Adipocyte (in vitro differentiated cells): ENCODE data around the gene GLI3.

ENCODE experiments used
- DNase-seq: peaks from one replicate; pipeline ENCODE4 v3.0.0-alpha.2; 2015; ENCODE audit warnings: low read depth
- H3K27me3 ChIP-seq: replicated peaks from 2 replicates; pipeline ENCODE4 v1.7.0; 2013; ENCODE audit warnings: mild to moderate bottlenecking, low read length, moderate library complexity; ENCODE audit not compliant: control insufficient read depth, insufficient read depth
- H3K36me3 ChIP-seq: 2 replicates; pipeline ENCODE4 v1.7.0; 2013; ENCODE audit warnings: low read length, mild to moderate bottlenecking, moderate library complexity; ENCODE audit not compliant: control insufficient read depth, insufficient read depth, severe bottlenecking
- H3K4me1 ChIP-seq: 2 replicates; pipeline ENCODE4 v1.7.0; 2013; ENCODE audit warnings: mild to moderate bottlenecking, low read length, moderate library complexity; ENCODE audit not compliant: control insufficient read depth, insufficient read depth
- H3K4me3 ChIP-seq: 2 replicates; pipeline ENCODE4 v1.7.0; 2013; ENCODE audit warnings: mild to moderate bottlenecking, low read length, moderate library complexity
- H3K9ac ChIP-seq: 2 replicates; pipeline ENCODE4 v1.7.0; 2013; ENCODE audit warnings: mild to moderate bottlenecking, low read length, moderate library complexity
- H3K9me3 ChIP-seq: 2 replicates; pipeline ENCODE4 v1.7.0; 2013; ENCODE audit warnings: mild to moderate bottlenecking, low read length, moderate library complexity; ENCODE audit not compliant: control insufficient read depth

Gene GLI3

GRCh38 chr7:42222891-42223290 is 14.1 kb downstream of the GLI3 start:
- Histone ChIP-seq H3K9ac (no peak overlapping the region), H3K36me3 (no peaks in the 10 kb centered on the region), H3K27me3 (no peaks in the 10 kb centered on the region), H3K4me1 (peaks cover 52% of the 10 kb centered on the region), H3K4me3 (no peak overlapping the region), H3K9me3 (no peaks in the 10 kb centered on the region)
- no peak for DNase-seq

DNA sequence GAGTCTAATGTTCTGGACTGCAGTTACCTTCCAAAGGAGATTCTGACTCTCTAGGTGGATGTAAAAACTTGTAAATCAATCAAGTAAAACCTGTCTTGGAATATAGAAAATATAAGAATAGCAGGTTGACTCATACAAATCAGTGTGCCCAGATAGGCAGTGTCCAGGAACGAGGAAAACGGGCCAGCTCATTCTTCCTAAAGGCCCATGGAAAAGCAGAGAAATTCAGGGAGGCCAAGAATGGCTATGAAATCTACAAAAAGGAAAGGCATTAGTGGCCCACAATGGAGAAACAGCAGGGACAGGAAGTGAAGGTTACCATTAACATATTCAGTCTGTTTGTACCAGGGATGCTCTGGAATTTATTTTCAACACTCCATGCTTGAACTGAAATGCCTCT is 14.9 kb downstream of the GLI3 start:
- Histone ChIP-seq H3K36me3 (no peaks in the 10 kb centered on the region), H3K4me3 (no peak overlapping the region), H3K4me1 (peaks cover 52% of the 10 kb centered on the region), H3K27me3 (no peaks in the 10 kb centered on the region), H3K9me3 (no peaks in the 10 kb centered on the region), H3K9ac (no peak overlapping the region)
- no peak for DNase-seq

DNA sequence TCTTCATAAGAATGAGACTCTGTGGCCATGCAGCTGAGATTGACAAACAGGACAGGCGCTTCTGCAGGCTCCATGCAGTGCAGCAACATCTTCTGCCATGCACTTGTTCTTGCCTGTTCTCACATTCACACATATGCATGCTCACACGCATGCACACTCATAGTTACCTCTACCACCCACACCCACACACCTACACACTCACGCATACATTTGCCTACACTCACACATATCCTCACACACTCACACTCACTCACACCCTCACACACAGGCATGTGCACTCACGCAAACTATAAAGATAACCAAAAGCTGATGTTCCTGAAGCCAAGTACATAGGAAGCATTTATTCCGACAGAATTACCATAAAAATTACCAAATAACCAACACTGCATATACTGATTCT is 15.7 kb downstream of the GLI3 start:
- Histone ChIP-seq H3K4me3 (no peak overlapping the region), H3K27me3 (no peaks in the 10 kb centered on the region), H3K4me1 (peaks cover 55% of the 10 kb centered on the region), H3K36me3 (no peaks in the 10 kb centered on the region), H3K9me3 (no peaks in the 10 kb centered on the region), H3K9ac (no peak overlapping the region)
- DNase-seq = no peak

DNA sequence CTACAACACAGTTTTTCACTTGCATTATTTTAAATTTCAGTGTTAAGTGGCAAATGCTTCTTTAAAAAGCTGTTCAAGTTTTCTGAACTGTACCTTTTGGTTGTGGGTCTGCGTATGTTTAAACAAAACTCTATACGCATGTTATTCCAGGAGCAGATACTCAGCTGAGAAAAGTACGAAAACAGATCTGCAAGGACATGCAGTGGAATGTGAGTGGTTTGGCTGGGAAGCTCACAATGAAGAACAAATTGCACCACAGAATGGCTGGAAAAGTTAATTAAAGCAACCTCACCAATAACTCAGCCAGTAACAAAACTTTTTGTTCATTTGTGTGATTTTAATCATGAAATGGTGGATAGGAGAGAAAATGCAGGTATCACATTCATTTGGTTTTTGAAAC is 17.6 kb downstream of the GLI3 start:
- Histone ChIP-seq H3K36me3 (no peaks in the 10 kb centered on the region), H3K27me3 (no peaks in the 10 kb centered on the region), H3K4me3 (peak overlapping the region; percentile 73), H3K9me3 (no peaks in the 10 kb centered on the region), H3K9ac (peak overlapping the region; percentile 77), H3K4me1 (peaks cover 52% of the 10 kb centered on the region)
- no peak for DNase-seq

- DNase-seq = no peak
- peaks cover 48% of the 10 kb centered on the region for H3K4me1 ChIP-seq
- no peaks in the 10 kb centered on the region for H3K36me3 ChIP-seq
- H3K27me3 ChIP-seq = no peaks in the 10 kb centered on the region
- peak overlapping the region; percentile 73 for H3K4me3 ChIP-seq
- H3K9me3 ChIP-seq = no peaks in the 10 kb centered on the region
- H3K9ac ChIP-seq = peak overlapping the region; percentile 77
Observed at GRCh38 chr7:42218248-42218647, 18.8 kb downstream of the GLI3 start.

DNA sequence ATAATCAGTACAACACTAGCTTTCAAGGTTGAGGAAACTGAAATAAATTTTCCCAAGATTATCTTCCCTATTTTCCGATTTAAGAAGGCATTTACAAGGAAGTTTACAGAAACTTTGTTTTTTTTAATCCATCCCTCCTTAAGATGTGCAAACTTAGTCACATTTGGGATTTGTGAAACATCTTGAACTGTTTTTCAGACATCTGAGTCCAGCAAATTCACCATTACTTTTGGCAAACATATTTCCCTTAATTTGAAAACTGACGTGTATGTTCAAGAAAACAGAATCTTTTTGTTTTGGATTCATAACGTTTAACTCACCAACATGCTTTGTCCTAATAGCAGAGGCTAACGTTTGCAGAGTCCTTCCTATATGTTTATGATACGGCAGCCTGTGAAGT is 19.5 kb downstream of the GLI3 start:
- H3K4me3 ChIP-seq = peak overlapping the region; percentile 73
- H3K27me3 ChIP-seq = no peaks in the 10 kb centered on the region
- no peaks in the 10 kb centered on the region for H3K36me3 ChIP-seq
- no peak for DNase-seq
- H3K9me3 ChIP-seq = no peaks in the 10 kb centered on the region
- H3K4me1 ChIP-seq = peaks cover 52% of the 10 kb centered on the region
- H3K9ac ChIP-seq = peak overlapping the region; percentile 77

- no peaks in the 10 kb centered on the region for H3K36me3 ChIP-seq
- no peak for DNase-seq
- peak overlapping the region; percentile 77 for H3K9ac ChIP-seq
- no peaks in the 10 kb centered on the region for H3K27me3 ChIP-seq
- H3K4me3 ChIP-seq = no peak overlapping the region
- H3K9me3 ChIP-seq = no peaks in the 10 kb centered on the region
- peaks cover 57% of the 10 kb centered on the region for H3K4me1 ChIP-seq
Observed at GRCh38 chr7:42217053-42217452, 20.0 kb downstream of the GLI3 start.

GRCh38 chr7:42214060-42214679 is 22.8 kb downstream of the GLI3 start:
- no peak for DNase-seq
- Histone ChIP-seq H3K4me1 (peaks cover 68% of the 10 kb centered on the region), H3K9ac (no peak overlapping the region), H3K27me3 (no peaks in the 10 kb centered on the region), H3K36me3 (no peaks in the 10 kb centered on the region), H3K4me3 (no peak overlapping the region), H3K9me3 (no peaks in the 10 kb centered on the region)

- Histone ChIP-seq H3K9me3 (no peaks in the 10 kb centered on the region), H3K4me1 (peaks cover 68% of the 10 kb centered on the region), H3K36me3 (no peaks in the 10 kb centered on the region), H3K27me3 (no peaks in the 10 kb centered on the region), H3K9ac (no peak overlapping the region), H3K4me3 (no peak overlapping the region)
- no peak for DNase-seq
Observed at GRCh38 chr7:42213093-42213492, 23.9 kb downstream of the GLI3 start.

DNA sequence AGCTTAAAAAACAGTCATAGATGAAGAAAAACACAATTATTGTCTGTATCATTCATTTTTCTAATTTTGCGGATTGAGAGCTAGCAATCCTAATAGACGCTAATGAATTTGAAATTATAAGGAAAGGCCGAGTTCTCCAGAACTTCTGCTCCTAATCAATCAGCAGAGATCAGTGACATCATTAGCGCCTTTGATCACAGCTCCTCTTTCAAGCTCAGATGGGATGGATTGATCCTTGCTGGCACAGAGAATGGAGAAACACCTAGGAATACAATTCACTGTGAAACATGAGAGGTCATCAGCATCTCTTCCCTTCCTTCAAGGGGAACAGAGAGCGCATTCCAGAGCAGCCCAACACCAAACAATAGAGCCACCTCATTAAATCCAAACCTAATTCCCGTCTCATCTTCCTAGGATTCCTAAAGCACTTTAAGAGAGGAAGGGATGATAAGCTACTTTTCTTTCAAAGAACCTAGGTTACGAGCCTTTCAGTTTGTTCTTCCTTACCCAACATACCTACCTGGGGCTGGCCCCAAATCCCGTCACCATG is 24.4 kb downstream of the GLI3 start:
- Histone ChIP-seq H3K9ac (no peak overlapping the region), H3K4me1 (peaks cover 68% of the 10 kb centered on the region), H3K36me3 (no peaks in the 10 kb centered on the region), H3K27me3 (no peaks in the 10 kb centered on the region), H3K4me3 (no peak overlapping the region), H3K9me3 (no peaks in the 10 kb centered on the region)
- no peak for DNase-seq

DNA sequence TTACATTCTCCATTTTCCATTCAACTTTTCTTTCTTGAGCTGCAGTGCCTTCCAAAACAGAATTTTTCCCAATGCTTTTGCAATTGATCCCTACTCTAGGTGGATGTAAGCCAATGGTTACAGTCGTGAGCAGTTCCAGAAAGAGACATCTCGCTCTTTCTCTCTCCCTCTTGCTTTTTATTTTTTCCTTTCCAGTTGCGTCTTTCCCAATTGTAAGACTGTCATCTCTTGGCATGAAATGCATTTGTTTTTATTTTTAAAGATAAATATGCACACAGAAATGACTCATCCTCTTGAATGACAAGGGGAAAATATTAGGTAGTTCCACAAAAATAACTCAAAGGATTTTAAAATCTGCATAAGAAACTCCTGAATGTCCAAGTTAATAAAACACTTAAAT is 25.1 kb downstream of the GLI3 start:
- peak overlapping the region; percentile 50 for H3K9ac ChIP-seq
- H3K9me3 ChIP-seq = no peaks in the 10 kb centered on the region
- H3K27me3 ChIP-seq = no peaks in the 10 kb centered on the region
- H3K4me1 ChIP-seq = peaks cover 67% of the 10 kb centered on the region
- DNase-seq = no peak
- no peaks in the 10 kb centered on the region for H3K36me3 ChIP-seq
- no peak overlapping the region for H3K4me3 ChIP-seq

DNA sequence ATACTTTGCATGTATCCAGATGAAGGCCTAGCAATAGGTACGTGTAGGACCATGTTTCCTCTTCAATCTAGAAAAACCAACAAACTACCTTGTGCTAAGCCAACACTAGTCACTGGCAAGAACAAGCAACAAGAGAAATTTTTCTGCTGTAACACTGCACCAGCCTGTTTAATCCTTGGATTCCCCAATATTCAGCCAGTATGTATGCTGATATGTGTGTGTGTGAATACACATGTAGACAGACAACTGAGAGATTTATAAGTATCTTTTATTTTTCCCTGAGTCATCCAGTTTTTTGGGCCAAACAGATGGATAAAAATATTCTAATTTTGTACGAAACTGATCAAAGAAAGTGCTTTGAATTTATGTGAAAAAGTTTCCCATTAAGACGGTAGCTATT is 26.2 kb downstream of the GLI3 start:
- Histone ChIP-seq H3K4me3 (peak overlapping the region; percentile 3), H3K4me1 (peaks cover 67% of the 10 kb centered on the region), H3K9ac (peak overlapping the region; percentile 23), H3K9me3 (no peaks in the 10 kb centered on the region), H3K36me3 (no peaks in the 10 kb centered on the region), H3K27me3 (no peaks in the 10 kb centered on the region)
- no peak for DNase-seq
